ENCODE data around the gene SEPTIN8.

Gene SEPTIN8, protein sequence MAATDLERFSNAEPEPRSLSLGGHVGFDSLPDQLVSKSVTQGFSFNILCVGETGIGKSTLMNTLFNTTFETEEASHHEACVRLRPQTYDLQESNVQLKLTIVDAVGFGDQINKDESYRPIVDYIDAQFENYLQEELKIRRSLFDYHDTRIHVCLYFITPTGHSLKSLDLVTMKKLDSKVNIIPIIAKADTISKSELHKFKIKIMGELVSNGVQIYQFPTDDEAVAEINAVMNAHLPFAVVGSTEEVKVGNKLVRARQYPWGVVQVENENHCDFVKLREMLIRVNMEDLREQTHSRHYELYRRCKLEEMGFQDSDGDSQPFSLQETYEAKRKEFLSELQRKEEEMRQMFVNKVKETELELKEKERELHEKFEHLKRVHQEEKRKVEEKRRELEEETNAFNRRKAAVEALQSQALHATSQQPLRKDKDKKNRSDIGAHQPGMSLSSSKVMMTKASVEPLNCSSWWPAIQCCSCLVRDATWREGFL

DNA sequence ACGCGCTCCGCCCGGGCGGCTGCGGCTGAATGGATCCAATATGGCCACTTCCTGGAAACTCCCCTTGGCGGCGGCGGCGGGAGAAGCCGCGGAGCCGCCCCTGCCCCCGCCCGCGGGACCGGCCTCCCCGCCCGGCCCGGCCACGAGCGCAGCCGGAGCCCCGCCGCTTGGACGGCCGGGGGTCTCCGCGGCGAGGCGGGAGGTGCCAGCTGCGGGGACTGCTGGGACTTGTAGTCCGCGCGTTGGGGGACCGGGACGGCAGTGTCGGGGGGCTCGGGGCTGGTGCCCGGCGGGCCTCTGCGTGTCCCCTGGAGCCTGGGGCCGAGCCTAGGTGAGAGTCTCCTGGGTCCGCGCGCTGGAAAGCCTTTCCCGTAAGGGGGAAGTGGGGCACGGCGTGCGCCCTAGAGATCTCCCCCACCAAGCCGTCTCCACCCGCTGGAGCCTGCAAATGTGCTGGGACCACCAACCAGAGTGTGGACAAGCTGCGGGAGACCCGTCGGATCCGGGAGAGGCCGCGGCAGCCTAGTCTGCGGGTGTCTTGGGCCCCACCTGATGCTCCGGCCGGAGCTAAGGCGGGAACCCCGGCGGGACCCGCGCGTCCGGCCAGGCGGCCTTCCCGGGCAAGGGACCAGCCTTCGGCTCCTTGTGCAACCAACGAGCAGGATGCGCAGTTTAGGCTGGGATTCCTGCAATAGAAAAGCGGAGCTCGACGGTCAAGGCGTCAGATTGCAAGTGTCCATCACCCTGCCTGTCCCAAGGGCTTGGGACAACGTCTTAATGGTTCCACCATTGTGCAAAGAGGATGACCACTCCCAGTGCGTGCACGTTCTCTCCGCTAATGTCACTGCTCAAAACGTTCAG lies at the start of gene SEPTIN8:
TSS of gene SEPTIN8 (minus strand) at position 31 of the 861 bp plus-strand sequence. CDS start 102 bp downstream, outside the sequence.
- DNase-seq: peak; percentile 82

GRCh38 chr5:132826424-132827082 lies 49.5 kb upstream of the SEPTIN8 start:
- no peak for DNase-seq

- DNase-seq: no peak
Observed at GRCh38 chr5:132825834-132826391, 48.9 kb upstream of the SEPTIN8 start.

DNA sequence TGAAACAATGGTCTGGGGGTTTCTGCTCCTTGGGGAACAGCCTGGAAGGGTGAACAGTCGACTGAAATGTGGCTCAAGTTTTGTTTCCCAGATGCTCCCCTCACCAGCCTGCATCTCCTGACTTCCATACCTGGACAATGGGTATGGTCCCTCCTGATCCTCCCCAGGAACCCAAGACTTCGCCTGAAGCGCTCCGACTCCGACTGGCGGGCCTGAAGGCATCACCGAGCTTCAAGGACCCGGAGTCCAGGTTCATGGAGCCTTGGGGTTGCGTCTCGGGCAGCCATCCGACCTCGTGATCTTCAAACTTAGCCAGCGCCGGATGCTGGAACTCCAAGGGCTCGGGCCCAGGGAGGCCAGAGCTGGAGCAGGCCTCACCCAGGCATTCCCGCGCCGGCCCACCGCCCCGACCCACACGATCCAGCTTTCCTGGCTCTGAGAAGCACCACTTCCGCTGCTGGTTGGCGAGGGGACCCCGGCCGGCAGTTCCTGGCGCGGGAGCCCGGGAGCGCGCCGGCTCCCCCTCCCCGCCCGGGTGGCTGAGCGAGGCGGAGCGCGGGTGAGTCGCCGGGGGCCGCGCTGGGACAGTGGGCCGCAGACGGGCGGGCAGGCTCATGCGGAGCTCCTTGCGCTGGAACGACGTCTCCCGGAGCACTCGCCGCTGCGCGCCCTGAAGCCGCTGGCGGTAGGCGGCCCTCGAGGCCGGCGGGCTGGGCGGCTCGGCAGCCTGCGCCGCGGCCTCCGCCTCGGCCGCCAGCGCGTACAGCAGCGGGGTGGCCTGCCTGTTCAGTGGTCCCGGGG lies 48.2 kb upstream of the SEPTIN8 start:
- DNase-seq: no peak

GRCh38 chr5:132824426-132824825 lies 47.4 kb upstream of the SEPTIN8 start:
- no peak for DNase-seq

DNA sequence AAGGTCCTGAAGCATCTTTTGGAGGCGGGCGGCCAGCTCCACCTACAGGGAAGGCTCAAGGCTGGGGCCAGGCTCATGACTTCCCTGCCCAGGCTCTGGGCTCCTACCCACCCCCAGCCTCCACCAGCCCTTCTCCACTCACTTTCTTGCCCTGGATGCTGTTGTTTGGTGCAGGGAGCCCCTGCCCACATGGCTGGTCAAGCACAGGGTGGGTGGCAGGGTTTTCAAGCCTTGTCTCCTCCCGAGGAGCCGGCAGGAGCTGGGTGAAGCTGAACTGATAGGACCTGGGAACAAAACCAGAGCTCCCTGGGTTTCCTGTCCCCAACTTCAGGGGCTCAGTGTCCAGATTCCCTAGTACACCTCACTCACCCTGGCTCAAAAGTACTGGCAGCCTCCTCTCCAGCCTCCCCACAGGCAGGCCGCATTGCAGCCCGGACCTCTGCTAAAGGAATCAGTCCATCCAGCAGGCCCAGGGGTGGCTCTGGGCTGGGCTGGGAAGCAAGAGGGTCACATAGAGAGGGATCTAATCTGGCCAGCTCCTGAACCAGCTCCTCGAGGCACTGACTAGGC lies 46.5 kb upstream of the SEPTIN8 start:
- DNase-seq: no peak

DNA sequence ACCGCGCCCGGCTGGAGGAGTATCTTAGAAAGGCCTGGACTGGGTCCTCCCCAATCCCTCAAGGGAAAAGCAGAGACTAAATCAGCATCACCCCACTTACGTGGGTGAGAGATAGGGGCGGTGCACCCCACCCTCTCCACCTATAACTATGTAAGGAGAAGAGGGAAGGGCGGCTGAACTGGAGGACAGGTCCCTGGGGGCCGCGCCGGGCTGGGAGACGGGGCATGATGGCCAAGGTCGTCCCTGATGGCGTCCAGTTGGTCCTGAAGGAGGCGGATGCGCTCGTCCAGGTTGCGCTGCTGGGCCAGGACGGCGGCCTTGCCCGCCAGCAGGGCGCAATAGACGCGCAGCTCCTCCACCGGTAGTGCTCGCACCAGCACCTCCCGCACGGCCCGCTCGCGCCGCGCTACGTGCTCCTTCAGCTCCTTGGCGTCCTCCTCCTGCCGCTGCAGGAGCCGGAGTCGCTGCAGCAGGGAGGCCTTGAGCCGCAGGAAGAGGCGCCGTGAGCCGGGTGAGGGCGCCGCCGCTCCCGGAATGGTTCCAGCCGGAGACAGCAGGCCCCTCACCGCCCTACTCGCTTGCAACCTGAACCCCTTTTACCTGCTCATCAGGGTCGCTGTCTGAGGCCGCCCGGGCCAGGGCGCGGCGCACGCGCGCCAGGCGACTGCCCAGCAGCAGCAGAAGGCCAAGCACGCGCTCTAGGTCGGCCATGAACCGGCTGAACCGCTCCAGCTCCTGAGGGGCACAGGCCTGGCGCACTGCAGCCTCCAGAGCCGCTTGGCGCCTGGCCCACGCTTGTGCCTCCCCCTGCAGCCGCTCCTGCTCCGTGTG lies 45.8 kb upstream of the SEPTIN8 start:
- DNase-seq: no peak

DNA sequence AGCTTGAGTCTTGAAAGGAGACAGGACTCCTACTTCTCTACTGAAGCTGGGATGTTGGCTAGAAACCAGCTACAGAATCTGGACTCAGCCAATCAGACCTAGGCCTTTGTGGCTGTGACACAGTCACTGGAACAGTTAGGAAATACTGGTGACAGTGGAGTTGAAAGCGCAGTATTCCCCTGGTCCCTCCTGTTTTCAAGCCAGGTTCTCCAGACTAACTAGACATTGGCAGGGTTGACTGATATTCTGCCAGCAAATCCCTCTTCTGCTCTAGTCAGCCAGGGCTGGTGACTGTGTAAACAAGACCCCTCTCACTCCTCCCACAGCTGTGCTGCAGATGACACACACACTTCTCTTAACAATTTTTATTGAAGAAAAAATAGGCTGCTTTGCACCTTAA lies 44.8 kb upstream of the SEPTIN8 start:
- DNase-seq: no peak

DNA sequence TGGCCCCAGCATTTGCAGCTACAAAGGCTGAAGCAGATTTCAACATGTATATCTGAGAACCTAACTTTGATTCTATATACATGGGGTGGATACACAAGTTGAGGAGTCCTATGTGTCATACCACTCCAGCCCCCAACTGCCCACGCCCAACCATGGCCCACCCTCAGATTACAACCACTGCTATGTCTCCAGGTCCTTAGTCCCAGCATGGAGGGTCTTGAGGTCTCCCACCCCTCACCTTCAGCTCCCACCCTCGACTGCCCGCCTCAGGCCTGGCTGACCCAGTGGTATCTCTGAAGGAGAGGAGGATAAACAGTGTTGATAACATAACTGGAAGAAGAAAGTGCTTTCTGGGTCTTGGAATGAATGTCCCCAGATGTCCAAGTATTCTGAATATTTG lies 44.3 kb upstream of the SEPTIN8 start:
- no peak for DNase-seq

GRCh38 chr5:132820162-132820754 lies 43.2 kb upstream of the SEPTIN8 start:
- DNase-seq: peak; percentile 96

GRCh38 chr5:132819468-132819867 lies 42.4 kb upstream of the SEPTIN8 start:
- DNase-seq: no peak

DNA sequence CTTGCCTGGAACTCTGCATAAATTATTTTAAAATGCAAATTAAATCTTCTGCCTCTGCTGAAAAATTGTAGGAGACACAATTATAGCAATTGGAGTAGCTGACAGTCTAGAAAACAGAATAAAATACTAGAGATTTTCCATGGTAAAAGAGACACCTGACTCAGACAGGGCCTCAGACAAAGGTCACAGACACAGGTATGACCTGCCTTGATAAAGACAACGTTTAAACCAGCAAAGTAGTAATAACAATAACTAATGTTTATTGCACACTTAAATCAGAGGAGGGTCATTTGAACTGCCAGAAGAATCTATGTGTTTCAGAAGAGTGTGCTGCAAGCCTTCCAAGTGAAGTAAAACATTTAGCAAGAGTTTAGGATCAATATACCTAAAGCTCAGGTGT lies 40.0 kb upstream of the SEPTIN8 start:
- no peak for DNase-seq

- no peak for DNase-seq
Observed at GRCh38 chr5:132816554-132816953, 39.5 kb upstream of the SEPTIN8 start.

- no peak for DNase-seq
Observed at GRCh38 chr5:132816083-132816482, 39.0 kb upstream of the SEPTIN8 start.

DNA sequence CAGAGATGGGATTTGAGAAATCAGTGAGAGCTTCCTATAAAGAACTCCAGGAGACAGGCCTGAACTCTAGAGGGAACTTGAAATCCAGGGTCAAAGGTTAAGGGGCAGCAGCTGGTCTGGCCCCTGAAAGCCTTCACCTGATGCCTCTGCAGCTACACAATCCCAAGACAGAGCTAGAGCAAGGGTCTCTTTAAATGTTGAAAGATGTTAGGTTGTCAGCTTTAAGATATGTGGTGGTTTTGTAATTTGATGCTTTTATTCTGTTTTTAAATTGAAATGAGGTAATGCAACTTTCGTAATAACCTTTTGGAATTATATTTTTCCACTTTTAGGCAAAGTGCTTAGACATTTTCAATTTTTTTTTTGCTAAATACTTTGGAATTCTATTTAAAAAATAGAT lies 38.4 kb upstream of the SEPTIN8 start:
- no peak for DNase-seq

DNA sequence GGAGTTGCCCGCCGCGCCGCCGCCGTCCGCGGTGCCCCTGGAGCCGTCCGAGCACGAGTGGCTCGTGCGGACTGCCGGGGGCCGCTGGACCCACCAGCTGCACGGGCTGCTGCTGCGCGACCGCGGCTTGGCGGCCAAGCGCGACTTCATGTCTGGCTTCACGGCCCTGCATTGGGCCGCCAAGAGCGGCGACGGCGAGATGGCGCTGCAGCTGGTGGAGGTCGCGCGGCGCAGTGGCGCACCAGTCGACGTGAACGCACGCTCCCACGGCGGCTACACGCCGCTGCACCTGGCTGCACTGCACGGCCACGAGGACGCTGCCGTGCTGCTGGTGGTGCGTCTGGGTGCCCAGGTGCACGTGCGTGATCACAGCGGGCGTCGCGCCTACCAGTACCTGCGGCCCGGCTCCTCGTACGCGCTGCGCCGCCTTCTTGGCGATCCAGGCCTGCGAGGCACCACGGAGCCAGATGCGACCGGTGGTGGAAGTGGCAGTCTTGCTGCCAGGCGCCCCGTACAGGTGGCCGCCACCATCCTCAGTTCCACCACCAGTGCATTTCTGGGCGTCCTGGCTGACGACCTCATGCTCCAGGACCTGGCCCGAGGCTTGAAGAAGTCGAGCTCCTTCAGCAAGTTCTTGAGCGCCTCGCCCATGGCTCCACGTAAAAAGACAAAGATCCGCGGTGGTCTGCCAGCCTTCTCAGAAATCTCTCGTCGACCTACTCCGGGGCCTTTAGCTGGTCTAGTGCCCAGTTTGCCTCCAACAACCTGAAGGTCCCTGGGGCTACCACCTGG lies 37.7 kb upstream of the SEPTIN8 start:
- DNase-seq: no peak

DNA sequence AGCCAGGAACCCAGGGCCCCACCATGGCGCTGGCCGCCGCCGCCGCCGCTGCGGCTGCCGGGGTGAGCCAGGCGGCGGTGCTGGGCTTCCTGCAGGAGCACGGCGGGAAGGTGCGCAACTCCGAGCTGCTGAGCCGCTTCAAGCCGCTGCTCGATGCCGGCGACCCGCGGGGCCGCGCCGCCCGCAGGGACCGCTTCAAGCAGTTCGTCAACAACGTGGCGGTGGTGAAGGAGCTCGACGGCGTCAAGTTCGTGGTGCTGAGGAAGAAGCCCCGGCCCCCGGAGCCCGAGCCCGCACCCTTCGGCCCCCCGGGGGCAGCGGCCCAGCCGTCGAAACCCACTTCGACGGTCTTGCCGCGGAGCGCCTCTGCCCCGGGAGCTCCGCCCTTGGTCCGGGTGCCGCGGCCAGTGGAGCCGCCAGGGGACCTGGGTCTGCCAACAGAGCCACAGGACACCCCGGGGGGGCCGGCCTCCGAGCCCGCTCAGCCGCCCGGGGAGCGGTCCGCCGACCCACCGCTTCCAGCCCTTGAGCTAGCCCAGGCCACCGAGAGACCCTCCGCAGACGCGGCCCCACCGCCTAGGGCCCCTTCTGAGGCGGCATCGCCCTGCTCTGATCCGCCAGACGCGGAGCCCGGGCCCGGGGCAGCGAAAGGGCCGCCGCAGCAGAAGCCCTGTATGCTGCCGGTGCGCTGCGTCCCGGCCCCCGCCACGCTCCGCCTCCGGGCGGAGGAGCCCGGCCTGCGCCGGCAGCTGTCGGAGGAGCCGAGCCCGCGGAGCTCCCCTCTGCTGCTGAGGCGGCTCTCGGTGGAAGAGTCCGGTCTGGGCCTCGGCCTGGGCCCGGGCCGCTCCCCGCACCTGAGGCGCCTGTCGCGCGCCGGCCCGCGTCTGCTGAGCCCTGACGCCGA lies 36.8 kb upstream of the SEPTIN8 start:
- DNase-seq: peak; percentile 74

All from activated CD8-positive, alpha-beta memory T cell treated with anti-CD3 and anti-CD28 coated beads for 24 hours (primary cell).